H1 (cell line): ENCODE results near the gene SEZ6. TPM values are rescaled to one million over a fixed set of nuclear protein-coding genes. Genes with fewer than 3 reads are reported as not detected.

ENCODE experiments used
- CTCF ChIA-PET: fragments of 300-600 bp; sonication (Branson Sonifier 250); formaldehyde crosslinking; loops from one replicate; lab custom pipeline; 2021; ENCODE audit not compliant: partially characterized antibody; lab: Charles Lee
- POLR2A ChIA-PET: fragments of 300-600 bp; sonication (Branson Sonifier 250); formaldehyde crosslinking; loops from one replicate; lab custom pipeline; 2021; ENCODE audit warnings: inconsistent platforms; ENCODE audit not compliant: partially characterized antibody; lab: Charles Lee
- DNase-seq, 2 experiments: peaks; one replicate each; pipeline versions ENCODE4 v3.0.0 to v3.0.0-alpha.2; 2010 to 2022; ENCODE audit warnings: low spot score in 2 of 2, low read depth in 1 of 2, mixed read lengths in 1 of 2
- FAIRE-seq: peaks from 2 replicates; lab custom pipeline; 2011; peaks lifted over from hg19 to GRCh38; lab: Jason Lieb, UNC
- H2AFZ ChIP-seq: 2 replicates; pipeline ENCODE4 v1.8.1; 2012; ENCODE audit warnings: low read length, inconsistent platforms
- H2AK5ac ChIP-seq: 2 replicates; pipeline ENCODE4 v1.6.1; 2013; ENCODE audit warnings: low read depth, low read length
- H2BK120ac ChIP-seq: replicated peaks from 2 replicates; pipeline ENCODE3; 2013; ENCODE audit warnings: low read depth, low read length, inconsistent platforms
- H2BK12ac ChIP-seq: 2 replicates; pipeline ENCODE4 v1.6.1; 2013; ENCODE audit warnings: low read depth, low read length
- H2BK15ac ChIP-seq: 2 replicates; pipeline ENCODE4 v1.6.1; 2013; ENCODE audit warnings: low read length
- H2BK20ac ChIP-seq: 2 replicates; pipeline ENCODE4 v1.6.1; 2013; ENCODE audit warnings: low read length
- H2BK5ac ChIP-seq: 2 replicates; pipeline ENCODE4 v1.6.1; 2013; ENCODE audit warnings: low read depth, low read length
- H3K14ac ChIP-seq: 2 replicates; pipeline ENCODE4 v1.6.1; 2013; ENCODE audit warnings: inconsistent platforms; ENCODE audit not compliant: insufficient read length
- H3K18ac ChIP-seq: 2 replicates; pipeline ENCODE4 v1.6.1; 2013; ENCODE audit warnings: low read length; ENCODE audit errors: extremely low read depth
- H3K23ac ChIP-seq: 2 replicates; pipeline ENCODE4 v1.6.1; 2013; ENCODE audit warnings: inconsistent platforms; ENCODE audit not compliant: insufficient read length
- H3K23me2 ChIP-seq: 2 replicates; pipeline ENCODE4 v1.6.1; 2013; ENCODE audit warnings: low read depth, low read length
- H3K27ac ChIP-seq: 2 replicates; pipeline ENCODE4 v1.6.1; 2011; ENCODE audit warnings: low read depth, low read length, inconsistent platforms
- H3K27me3 ChIP-seq, 4 experiments: replicated peaks in 1 of 4; 1 replicate in 1 of 4; 2 replicates in 3 of 4; pipeline versions ENCODE4 v1.6.1 to v1.8.1; 2011 to 2013; ENCODE audit warnings: low read length in 3 of 4, mild to moderate bottlenecking in 3 of 4, inconsistent platforms in 2 of 4, mixed read lengths in 2 of 4, moderate library complexity in 1 of 4; ENCODE audit not compliant: control insufficient read depth in 3 of 4, insufficient read depth in 3 of 4; ENCODE audit errors: extremely low read depth in 1 of 4
- H3K36me3 ChIP-seq, 4 experiments: 2 replicates each; pipeline versions ENCODE4 v1.6.1 to v1.8.1; 2011 to 2013; ENCODE audit warnings: mild to moderate bottlenecking in 4 of 4, low read length in 3 of 4, moderate library complexity in 2 of 4, control low read depth in 1 of 4, inconsistent platforms in 1 of 4; ENCODE audit not compliant: insufficient read depth in 4 of 4, control insufficient read depth in 2 of 4
- H3K4ac ChIP-seq: replicated peaks from 2 replicates; pipeline ENCODE3; 2013; ENCODE audit warnings: low read length, low read depth, mixed read lengths, inconsistent platforms; ENCODE audit not compliant: insufficient read length
- H3K4me1 ChIP-seq, 4 experiments: replicated peaks in 1 of 4; 1 replicate in 1 of 4; 2 replicates in 3 of 4; pipeline versions ENCODE4 v1.6.1 to v1.8.1; 2011 to 2013; ENCODE audit warnings: low read length in 3 of 4, inconsistent platforms in 2 of 4, mixed read lengths in 1 of 4; ENCODE audit not compliant: insufficient read depth in 4 of 4, control insufficient read depth in 3 of 4
- H3K4me2 ChIP-seq, 2 experiments: 2 replicates each; pipeline versions ENCODE4 v1.6.1 to v1.8.1; 2011 to 2013; ENCODE audit warnings: low read depth in 2 of 2, low read length in 2 of 2, control low read depth in 1 of 2, inconsistent platforms in 1 of 2, mild to moderate bottlenecking in 1 of 2; ENCODE audit not compliant: insufficient read depth in 1 of 2
- H3K4me3 ChIP-seq, 4 experiments: fragments of 200-600, 300-600 bp in 1 of 4; sonication (generic), shearing (Covaris generic), sonication (Bioruptor Twin) in 1 of 4; 2 replicates each; pipeline versions ENCODE4 v1.5.1 to v1.8.1; 2011 to 2016; ENCODE audit warnings: low read length in 4 of 4, low read depth in 3 of 4, control low read depth in 2 of 4, inconsistent platforms in 2 of 4, mild to moderate bottlenecking in 2 of 4, mixed read lengths in 1 of 4, moderate library complexity in 1 of 4; ENCODE audit not compliant: insufficient read depth in 2 of 4; ENCODE audit errors: extremely low read depth in 1 of 4
- H3K56ac ChIP-seq: replicated peaks from 2 replicates; pipeline ENCODE3; 2013; ENCODE audit warnings: low read depth, mild to moderate bottlenecking, mixed read lengths, low read length, inconsistent platforms; ENCODE audit not compliant: insufficient read length
- H3K79me1 ChIP-seq: 2 replicates; pipeline ENCODE4 v1.6.1; 2013; ENCODE audit warnings: low read depth, low read length, control low read depth
- H3K79me2 ChIP-seq, 2 experiments: 2 replicates each; pipeline versions ENCODE4 v1.6.1 to v1.8.1; 2012 to 2013; ENCODE audit warnings: low read length in 2 of 2, mild to moderate bottlenecking in 2 of 2, inconsistent platforms in 1 of 2; ENCODE audit not compliant: insufficient read depth in 2 of 2, control insufficient read depth in 1 of 2
- H3K9ac ChIP-seq, 4 experiments: replicated peaks in 1 of 4; 1 replicate in 1 of 4; 2 replicates in 3 of 4; pipeline versions ENCODE4 v1.6.1 to v1.8.1; 2011 to 2013; ENCODE audit warnings: low read depth in 3 of 4, low read length in 3 of 4, control low read depth in 2 of 4, mild to moderate bottlenecking in 2 of 4, moderate library complexity in 2 of 4, inconsistent platforms in 1 of 4; ENCODE audit errors: extremely low read depth in 1 of 4
- H3K9me3 ChIP-seq, 2 experiments: 2 replicates each; pipeline versions ENCODE4 v1.6.1 to v1.8.1; 2012 to 2013; ENCODE audit warnings: mild to moderate bottlenecking in 2 of 2, moderate library complexity in 2 of 2, control low read depth in 1 of 2, inconsistent platforms in 1 of 2, low read depth in 1 of 2, low read length in 1 of 2, mixed read lengths in 1 of 2; ENCODE audit not compliant: insufficient read depth in 2 of 2
- H4K20me1 ChIP-seq, 2 experiments: replicated peaks in 1 of 2; 2 replicates each; pipeline versions ENCODE3 to v1.8.1; 2011 to 2013; ENCODE audit warnings: inconsistent platforms in 2 of 2, low read length in 2 of 2, mild to moderate bottlenecking in 1 of 2; ENCODE audit not compliant: insufficient read depth in 2 of 2, control insufficient read depth in 1 of 2
- H4K5ac ChIP-seq: 2 replicates; pipeline ENCODE4 v1.6.1; 2013; ENCODE audit warnings: low read length, low read depth, mixed read lengths, inconsistent platforms; ENCODE audit not compliant: insufficient read length
- H4K8ac ChIP-seq: 2 replicates; pipeline ENCODE4 v1.8.0; 2013; ENCODE audit warnings: mild to moderate bottlenecking, moderate library complexity, low read length, inconsistent platforms; ENCODE audit not compliant: insufficient read depth; ENCODE audit errors: extremely low read depth
- H4K91ac ChIP-seq: replicated peaks from 2 replicates; pipeline ENCODE3; 2013; ENCODE audit warnings: low read length, mixed read lengths, inconsistent platforms; ENCODE audit not compliant: insufficient read length
- WGBS, 2 experiments: shearing (Covaris generic) in 1 of 2; methylation state at CpG; one replicate each; pipeline versions ENCODE4 v1.1.6 to v1.1.7; 2013 to 2015; ENCODE audit warnings: low lambda C conversion rate in 2 of 2, mixed read lengths in 2 of 2, inconsistent platforms in 1 of 2, low coverage in 1 of 2, missing lambda C conversion rate in 1 of 2; ENCODE audit not compliant: insufficient replicate concordance in 2 of 2, insufficient coverage in 1 of 2, insufficient read length in 1 of 2; ENCODE audit errors: extremely low coverage in 1 of 2, missing lambda C conversion rate in 1 of 2; 5-methylcytosine and 5-hydroxymethylcytosine counted together
- polyA plus RNA-seq, 7 experiments: library from polyadenylated mRNA; depleted of rRNA in 3 of 7; stranded (reverse) in 5 of 7; unstranded in 2 of 7; fragments of >200 nt in 5 of 7; fragments of 200-250 nt in 2 of 7; gene quantifications; 1 replicate in 5 of 7; 2 replicates in 1 of 7; 4 replicates in 1 of 7; pipeline versions ENCODE4 v1.2.1 to v1.2.3, GENCODE V29; 2011 to 2013; ENCODE audit warnings: missing spikeins in 2 of 7, mixed read lengths in 2 of 7
- total RNA-seq: library from RNA; stranded (reverse); fragmentation: NEBNext Ultra II Directional; extraction: Animal tissue kit (Norgen Biotek cat#: 25700); gene quantifications from 2 replicates; pipeline ENCODE4 v1.2.1, GENCODE V29; 2021

SEZ6 gene
- total and polyA plus RNA-seq, 2 of the 8 experiments (the other 6 are each of a cell fraction or from before 2014, with no cell fraction given): 6.9 to 16.1 TPM

- Histone ChIP-seq H2BK5ac (peak overlapping the region; percentile 89; the same call in 1 of the 2 replicates), H3K4me3 (no peak overlapping the region), H3K36me3 (no peaks in the 10 kb centered on the region; a peak in 1 of 8 replicates), H3K27ac (no peak overlapping the region), H4K91ac (peak overlapping the region; percentile 91), H3K56ac (no peak overlapping the region), H3K4me1 (peaks cover 11 to 24% (median 17%) of the 10 kb centered on the region in 4 experiments), H3K27me3 (peaks cover 0 to 2% (median 0%) of the 10 kb centered on the region in 4 experiments; a peak in 1 of 7 replicates), H3K79me2 (no peaks in the 10 kb centered on the region), H2BK12ac (peak overlapping the region; percentile 89; the same call in 1 of the 2 replicates), H4K20me1 (no peaks in the 10 kb centered on the region), H2AFZ (no peak overlapping the region), H2BK15ac (peak overlapping the region; percentile 46), H3K9me3 (no peaks in the 10 kb centered on the region), H3K9ac (no peak overlapping the region), H4K8ac (no peak overlapping the region), H4K5ac (no peak overlapping the region), H3K4ac (no peak overlapping the region), H2BK20ac (peak overlapping the region; percentile 99), H2BK120ac (peak overlapping the region; percentile 3), H3K4me2 (no peak overlapping the region), H2AK5ac (peak overlapping the region; percentile 89; the same call in 1 of the 2 replicates), H3K23ac (no peak overlapping the region), H3K23me2 (no peaks in the 10 kb centered on the region), H3K14ac (no peak overlapping the region), H3K79me1 (no peaks in the 10 kb centered on the region), H3K18ac (peak overlapping the region; percentile 44)
- ChIA-PET POLR2A (interaction anchor here (0.8 to 3.9 kb wide), 11 partner anchors 10 to 73 kb away, joined by 3 to 20 read pairs (median 8); partner anchors contain the start of gene PIPOX), CTCF (interaction anchor here (0.8 to 9.1 kb wide), 11 partner anchors 11 to 154 kb away, joined by 3 to 207 read pairs (median 4); partner anchors contain the start of gene PIPOX)
- WGBS, 2 experiments: 82% methylated on average over 11 of the region's 12 CpGs; no CpG with 5 or more reads in 1 of the 2 experiments
- DNase-seq: no peak
- no peak for FAIRE-seq
Measured at GRCh38 chr17:28969706-28970393, 36.0 kb downstream of the SEZ6 start.
